GM18526 (cell line): ENCODE results near the gene TFDP2.

Experiments used
- POLR2A ChIP-seq: IDR thresholded peaks from 3 replicates; pipeline ENCODE4 v1.6.1; 2011; ENCODE audit not compliant: insufficient read length; ENCODE audit errors: extremely low read depth

TFDP2 gene

DNA sequence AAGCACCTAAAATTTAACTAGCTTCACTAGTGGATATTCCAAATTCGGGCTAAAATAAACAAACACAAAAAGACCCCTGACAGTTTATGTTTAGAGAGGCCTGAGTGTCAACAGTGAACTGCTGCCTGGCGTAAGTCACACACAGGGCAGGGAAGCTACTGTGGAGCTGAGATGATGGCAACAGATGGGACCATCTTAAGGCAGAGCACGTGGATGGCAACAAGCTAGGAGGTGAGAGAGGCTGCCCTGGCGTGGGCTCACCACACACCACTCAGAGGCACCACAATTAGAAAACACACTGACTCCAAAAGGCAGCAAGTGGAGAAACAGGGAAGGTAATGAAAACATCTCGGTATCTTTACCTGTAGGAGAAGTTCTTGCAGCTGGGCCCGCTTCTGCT lies 179.6 kb downstream of the TFDP2 start:
- TF ChIP-seq POLR2A = no peak

DNA sequence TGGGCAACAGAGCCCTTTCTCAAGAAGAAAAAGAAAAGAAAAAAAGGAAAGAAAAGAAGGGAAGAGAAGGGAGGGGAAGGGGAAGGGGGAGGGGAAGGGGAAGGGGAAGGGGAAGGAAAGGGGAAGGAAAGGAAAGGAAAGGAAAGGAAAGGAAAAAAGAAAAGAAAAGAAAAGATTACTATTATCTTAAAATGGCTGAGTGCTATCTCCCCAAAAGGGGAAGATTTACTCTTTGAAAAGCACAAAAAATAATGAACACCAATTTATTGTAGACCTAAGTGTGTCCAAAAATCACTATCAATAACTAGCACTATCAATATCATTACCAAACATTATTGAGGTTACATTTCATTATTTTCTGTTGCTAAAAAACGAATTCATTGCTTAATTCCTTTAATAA lies 183.9 kb downstream of the TFDP2 start:
- no peak for TF ChIP-seq POLR2A

- no peak for TF ChIP-seq POLR2A
These were observed 186.0 kb downstream of the TFDP2 start for GRCh38 chr3:141963301-141963700.

DNA sequence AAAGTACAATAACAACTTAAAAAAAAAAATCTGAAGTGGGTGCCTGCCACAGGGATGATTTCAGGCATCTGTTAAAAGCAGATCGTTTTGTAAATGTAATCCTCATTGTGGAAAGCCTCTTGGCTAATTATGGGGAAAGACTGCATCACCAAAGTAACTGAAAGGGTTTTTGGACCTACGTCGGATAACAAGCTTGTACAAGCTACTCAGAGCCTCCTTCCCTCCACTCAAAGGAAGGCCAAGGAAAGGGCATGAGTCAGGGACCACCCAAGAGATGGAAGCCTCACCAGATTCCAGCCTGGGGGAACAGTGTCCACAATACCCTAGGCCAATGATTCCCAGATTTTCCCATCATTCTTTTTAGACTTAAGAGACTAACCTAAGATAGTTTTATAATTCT lies 188.6 kb downstream of the TFDP2 start:
- no peak for TF ChIP-seq POLR2A

- TF ChIP-seq POLR2A = no peak
These were observed 189.5 kb downstream of the TFDP2 start for GRCh38 chr3:141959589-141960554.

DNA sequence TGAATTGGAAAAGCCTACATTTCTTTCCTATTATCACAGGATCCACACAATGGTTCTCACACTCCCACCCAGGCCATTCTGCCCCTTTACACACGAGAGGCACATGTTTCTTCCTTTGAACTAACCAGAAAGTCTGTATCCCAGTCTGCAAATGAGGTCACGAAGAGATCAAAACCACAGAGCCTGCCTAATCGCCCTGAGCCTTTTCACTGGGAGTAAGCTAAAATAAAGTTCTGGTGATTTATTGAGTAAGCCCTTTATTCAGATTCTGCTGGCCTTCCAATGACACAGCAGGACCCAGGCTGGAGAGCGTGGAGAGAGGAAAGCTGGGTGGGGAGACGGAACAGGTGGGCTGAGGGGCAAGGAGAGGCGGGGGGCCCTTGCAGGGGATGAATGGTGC lies 194.2 kb downstream of the TFDP2 start:
- no peak for TF ChIP-seq POLR2A

GRCh38 chr3:141952611-141953010 lies 196.7 kb downstream of the TFDP2 start:
- no peak for TF ChIP-seq POLR2A

GRCh38 chr3:141950572-141951493 lies 198.5 kb downstream of the TFDP2 start:
- TF ChIP-seq POLR2A = no peak

- TF ChIP-seq POLR2A = no peak
These were observed 199.4 kb downstream of the TFDP2 start for GRCh38 chr3:141949972-141950371.

DNA sequence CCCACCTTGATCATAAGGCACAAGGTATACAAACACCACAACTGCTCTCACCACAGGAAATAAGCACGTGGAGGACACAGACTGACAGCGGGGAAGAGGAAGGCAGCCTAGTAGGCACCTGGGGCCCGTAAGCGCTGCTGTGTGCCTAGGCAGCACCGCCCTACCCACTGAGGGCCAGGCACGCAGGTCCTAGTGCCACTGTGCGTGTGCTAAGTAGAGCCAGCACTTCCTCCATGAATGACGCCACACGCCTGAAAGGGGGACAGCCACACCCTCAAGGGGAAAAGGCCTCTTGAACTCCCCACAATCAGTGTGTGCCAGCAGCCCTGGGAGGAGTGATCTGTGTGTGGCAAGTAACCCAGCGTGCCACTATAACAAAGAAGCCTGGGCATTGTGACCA lies 199.9 kb downstream of the TFDP2 start:
- no peak for TF ChIP-seq POLR2A

DNA sequence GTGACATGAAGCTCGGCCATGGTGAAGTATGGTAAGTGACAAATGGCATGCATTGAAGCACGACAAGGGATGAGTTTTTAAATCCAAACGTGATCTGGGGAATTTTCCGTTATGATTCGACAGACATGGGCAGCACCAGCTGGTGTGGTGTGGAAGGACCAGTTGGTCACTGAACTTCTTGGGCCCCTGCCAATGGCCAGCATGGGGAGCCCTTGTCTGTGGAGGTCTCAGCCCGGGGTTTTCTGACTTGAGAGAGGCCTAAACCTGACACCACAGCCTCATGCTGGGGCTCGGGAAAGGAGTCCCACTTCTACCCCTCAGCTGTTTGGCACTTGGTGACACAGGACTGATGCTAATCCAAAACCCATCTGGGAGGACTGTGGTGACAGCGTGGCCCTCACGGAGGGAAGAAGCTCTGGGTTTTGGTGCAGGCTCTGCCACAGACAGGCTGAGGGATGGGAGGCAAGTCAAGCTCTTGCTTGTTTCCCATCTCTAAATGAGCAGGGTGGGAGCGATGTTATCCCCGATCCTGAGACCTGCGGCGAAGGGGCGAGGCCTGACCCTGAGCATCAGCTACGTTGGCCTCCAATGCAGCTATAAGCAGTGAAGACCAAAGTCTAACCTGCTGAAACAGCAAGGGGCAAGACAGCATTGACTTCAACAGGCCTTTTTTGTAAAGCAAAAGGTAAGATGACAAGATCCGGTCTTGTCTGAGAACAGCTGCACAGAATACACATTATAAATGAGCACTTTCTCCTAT lies 203.4 kb downstream of the TFDP2 start:
- TF ChIP-seq POLR2A = no peak

- TF ChIP-seq POLR2A = no peak
These were observed 207.3 kb downstream of the TFDP2 start for GRCh38 chr3:141942006-141942405.

GRCh38 chr3:141941093-141941492 lies 208.3 kb downstream of the TFDP2 start:
- no peak for TF ChIP-seq POLR2A

GRCh38 chr3:141940194-141940776 lies 209.1 kb downstream of the TFDP2 start:
- no peak for TF ChIP-seq POLR2A

DNA sequence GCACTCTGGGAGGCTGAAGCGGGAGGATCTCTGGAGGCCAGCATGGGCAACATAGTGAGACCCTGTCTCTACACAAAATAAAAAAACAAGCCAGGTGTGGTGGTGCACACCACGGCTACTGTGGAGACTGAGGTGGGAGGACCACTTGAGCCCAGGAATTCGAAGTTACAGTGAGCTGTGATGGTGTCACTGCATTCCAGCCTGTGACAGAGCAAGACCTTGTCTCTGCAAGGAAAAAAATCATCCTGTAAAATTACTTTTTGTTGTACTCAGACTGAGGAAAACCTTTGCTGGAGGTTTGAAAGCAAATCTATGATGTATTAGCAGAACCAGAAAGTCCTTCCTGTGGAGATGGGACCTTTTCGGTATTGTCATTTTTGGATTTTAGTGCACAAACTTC lies 209.6 kb downstream of the TFDP2 start:
- no peak for TF ChIP-seq POLR2A
